ENCODE results near the gene PLXNA3. TPM values are rescaled to one million over a fixed set of nuclear protein-coding genes. Genes with fewer than 3 reads are reported as not detected.

Gene PLXNA3
- total RNA-seq, 1 donor from 2014 or later = 57.2 TPM

DNA sequence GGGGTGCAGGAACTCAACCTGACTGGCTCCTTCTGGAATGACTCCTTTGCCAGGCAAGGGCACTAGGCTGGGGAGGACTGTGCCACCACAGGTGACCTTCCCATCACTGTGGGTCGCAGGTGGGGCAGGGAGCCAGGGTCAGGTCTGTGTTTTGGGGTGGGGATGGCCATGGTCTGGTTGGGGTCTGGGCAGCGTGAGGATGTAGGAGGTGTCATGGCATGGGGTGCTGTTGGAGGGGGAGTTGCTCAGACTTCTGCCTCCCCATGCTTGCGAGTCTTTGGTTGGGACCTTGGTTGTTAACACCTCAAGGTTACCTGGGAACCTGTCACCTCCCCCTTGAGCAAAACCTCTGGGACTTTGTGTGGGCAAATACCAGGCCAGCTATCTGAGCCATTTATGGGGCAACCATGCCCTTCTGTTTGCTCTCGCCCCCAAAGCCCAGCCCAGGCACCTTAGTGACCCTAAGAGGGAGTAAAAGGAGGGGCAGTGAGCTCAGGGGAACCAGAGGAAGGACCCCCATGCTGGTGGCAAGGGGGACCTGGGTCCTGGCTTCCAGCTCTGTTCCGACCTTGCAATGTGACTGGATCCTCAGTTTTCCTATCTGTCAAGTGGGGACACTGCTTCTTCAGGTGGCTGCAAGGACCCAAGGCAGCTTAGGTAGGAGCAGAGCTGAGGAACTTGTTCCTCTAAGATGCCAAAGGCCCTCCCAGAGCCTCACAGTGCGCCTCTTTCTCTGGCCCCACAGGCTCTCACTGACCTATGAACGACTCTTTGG, 23.5 kb upstream of the PLXNA3 start:
- DNase-seq (ENCODE audit: low spot score) = no peak

DNA sequence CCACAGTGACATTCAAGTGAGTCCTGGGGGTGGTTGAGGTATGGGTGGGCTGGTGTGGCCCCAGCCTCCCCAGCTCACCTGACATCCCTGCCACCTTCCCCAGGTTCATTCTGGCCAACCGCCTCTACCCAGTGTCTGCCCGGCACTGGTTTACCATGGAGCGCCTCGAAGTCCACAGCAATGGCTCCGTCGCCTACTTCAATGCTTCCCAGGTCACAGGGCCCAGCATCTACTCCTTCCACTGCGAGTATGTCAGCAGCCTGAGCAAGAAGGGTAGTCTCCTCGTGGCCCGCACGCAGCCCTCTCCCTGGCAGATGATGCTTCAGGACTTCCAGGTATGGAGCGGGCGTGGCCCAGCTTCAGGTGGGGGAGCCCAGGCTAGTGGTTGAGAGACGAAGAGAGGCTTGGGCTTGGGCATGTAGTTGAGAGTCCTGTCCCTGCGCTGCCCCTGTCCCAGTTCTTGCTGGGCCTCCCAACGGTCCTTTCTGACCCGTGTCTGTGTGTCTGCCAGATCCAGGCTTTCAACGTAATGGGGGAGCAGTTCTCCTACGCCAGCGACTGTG, 22.8 kb upstream of the PLXNA3 start:
- DNase-seq (ENCODE audit: low spot score) = no peak

DNA sequence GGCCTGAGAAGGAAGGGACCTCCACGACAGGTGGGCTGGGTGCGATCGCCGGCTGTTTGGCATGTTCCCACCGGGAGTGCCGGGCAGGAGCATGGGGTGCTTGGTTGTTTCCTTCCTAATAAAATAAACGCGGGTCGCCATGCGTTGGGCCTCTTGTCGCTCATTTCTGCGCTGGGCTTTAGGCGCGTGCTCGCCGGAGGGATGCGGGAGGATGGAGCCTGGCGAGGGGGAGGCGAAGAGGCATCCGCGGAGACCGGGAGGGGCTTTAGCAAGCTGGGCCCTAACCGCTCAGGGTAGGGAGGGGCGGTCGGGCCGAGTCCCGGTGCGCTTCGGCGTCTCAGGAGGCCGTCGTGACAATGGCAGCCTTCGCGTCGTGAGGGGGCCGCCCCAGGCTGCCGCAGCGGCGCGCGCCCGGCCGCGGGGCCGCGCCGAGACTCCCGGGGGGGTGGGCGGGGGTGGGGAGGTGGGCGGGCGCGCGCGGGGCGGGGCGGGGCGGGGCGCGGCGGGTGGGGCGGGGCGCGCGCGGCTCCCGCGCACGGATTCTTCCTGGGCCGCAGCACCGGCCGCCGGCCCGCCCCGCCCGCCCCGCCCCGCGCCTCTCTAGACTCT, 21.6 kb upstream of the PLXNA3 start:
- DNase-seq (ENCODE audit: low spot score) = no peak

DNA sequence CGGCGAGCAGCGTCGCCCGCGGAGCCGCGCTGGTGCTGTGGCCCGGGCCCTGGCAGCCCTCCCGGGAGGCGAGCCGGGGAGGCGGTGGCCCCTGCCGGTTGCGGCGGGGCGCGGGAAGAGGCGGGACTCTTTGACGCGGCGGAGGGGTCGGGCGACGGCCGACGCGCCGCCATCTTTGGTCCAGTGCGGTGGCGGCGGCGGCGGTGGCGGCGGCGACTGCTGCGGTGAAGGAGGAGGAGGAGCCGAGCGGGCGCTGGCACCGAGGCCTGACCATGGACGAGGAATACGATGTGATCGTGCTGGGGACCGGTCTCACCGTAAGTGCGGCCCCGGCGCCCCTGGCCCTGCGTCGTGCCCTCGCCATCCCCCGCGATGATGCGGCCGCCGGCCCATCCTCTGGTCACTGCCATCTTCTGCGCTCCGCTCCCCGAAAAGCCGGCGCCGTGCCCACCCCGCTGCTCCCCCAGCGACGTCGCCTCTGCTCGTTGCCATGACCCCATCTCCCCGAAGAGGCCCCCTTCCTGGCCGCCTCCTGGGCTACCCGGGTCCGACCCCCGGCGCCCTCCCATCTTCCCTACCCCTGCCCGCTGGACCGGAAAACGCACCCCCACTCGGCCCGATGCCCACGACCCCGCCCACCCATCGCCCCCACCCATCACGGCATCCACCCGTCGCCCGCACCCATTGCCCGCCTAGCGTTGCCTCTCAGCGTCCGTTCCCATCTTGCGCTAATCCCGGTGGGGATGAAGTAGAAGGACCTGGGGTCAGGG, 20.9 kb upstream of the PLXNA3 start, which contains the start of gene GDI1:
Gene GDI1 (plus strand): TSS at position 172 of the 770 bp plus-strand sequence. CDS start 101 bp downstream, at position 273.
- DNase-seq (ENCODE audit: low spot score) = no peak

DNA sequence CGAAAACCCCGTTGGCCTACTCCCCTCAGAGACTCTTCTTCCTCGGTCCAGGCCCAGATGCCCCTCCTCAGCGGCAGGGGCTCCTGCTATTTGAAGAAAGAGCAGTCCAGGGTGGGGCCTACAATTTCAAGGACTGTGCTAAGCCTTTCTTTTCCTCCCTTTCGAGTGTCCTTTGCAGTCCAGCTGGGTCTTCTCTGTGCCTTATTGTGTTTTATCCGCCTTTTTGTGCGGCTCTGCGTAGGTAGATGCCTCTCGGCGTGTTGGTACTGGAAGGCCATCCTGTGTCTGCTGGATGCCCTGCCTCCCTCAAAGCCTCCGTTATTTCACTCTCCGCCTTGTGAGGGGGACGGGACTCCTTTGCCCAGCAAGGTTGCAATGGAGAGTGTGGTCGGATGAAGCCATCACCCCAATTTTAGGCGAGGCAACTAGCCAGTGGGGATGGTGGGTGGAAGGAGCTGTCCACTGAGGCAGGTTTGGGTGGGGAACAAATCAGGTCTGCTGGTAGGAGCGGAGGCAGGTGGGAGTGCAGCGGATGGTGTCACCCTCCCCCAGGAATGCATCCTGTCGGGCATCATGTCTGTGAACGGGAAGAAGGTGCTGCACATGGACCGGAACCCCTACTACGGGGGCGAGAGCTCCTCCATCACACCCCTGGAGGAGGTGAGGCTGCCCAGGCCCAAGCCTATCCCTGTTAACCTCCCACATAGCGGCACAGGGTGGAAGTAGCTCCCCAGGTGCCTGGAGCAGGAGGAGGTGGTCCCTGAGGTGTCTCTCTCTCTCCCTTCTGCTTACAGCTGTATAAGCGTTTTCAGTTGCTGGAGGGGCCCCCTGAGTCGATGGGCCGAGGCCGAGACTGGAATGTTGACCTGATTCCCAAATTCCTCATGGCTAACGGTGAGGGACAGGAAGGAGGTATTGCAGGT, 19.8 kb upstream of the PLXNA3 start:
- no peak for DNase-seq (ENCODE audit: low spot score)

DNA sequence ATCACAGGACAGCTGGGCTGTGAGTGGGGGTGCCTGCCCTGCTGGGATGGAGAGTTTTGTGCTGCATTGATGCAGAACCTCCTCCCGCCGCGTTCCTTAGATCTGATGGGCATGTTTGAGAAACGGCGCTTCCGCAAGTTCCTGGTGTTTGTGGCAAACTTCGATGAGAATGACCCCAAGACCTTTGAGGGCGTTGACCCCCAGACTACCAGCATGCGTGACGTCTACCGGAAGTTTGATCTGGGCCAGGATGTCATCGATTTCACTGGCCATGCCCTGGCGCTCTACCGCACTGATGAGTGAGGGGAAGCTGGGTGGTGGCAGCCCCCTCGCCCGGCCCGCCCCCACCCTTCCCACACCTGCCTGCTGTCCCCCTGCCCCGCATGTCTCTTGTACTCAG, 18.2 kb upstream of the PLXNA3 start:
- no peak for DNase-seq (ENCODE audit: low spot score)

DNA sequence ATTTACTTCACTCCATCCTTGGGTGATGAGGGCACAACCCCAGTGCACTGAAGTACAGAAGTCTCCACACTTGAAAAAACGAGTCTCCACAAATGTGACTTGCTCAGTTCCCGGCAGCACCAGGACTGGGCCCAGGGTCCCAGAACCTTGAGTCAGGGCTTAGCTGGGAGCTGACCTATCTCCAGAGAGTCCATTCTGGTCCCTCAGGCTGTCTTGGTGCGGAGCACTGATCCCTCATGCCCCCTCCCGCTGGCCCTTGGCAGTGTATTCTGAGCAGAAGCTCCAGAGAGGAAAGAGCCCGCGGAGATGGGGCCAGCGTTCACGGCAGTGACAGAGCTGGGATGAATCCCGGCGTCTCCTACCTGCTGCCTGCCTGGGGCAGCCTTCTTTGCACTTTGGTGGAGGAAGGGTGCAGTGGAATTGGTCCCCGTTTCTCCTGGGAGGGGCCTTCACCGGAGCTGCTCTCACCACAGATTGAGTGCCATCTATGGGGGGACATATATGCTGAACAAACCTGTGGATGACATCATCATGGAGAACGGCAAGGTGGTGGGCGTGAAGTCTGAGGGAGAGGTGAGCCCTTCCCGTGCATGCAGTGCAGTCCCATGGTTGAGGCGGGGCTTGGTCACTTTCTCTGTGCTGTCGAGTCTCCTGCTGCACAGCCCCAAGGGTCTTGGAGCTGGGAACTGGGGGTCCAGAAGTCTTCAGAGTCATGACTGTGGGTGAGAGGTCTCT, 17.3 kb upstream of the PLXNA3 start:
- no peak for DNase-seq (ENCODE audit: low spot score)

DNA sequence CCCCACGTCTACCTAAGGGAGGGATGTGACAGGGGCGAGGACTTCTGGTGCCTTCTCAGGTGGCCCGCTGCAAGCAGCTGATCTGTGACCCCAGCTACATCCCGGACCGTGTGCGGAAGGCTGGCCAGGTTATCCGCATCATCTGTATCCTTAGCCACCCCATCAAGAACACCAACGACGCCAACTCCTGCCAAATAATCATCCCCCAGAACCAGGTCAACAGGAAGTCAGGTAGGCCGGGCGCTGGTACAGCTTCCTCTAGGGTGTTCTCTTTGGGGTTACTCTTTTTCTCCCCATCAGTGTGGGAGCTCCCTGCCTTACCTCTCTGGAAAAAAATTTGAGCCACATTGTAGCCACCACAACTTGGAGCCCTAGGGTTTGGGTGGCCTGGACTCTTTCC, 16.5 kb upstream of the PLXNA3 start:
- DNase-seq (ENCODE audit: low spot score) = no peak

DNA sequence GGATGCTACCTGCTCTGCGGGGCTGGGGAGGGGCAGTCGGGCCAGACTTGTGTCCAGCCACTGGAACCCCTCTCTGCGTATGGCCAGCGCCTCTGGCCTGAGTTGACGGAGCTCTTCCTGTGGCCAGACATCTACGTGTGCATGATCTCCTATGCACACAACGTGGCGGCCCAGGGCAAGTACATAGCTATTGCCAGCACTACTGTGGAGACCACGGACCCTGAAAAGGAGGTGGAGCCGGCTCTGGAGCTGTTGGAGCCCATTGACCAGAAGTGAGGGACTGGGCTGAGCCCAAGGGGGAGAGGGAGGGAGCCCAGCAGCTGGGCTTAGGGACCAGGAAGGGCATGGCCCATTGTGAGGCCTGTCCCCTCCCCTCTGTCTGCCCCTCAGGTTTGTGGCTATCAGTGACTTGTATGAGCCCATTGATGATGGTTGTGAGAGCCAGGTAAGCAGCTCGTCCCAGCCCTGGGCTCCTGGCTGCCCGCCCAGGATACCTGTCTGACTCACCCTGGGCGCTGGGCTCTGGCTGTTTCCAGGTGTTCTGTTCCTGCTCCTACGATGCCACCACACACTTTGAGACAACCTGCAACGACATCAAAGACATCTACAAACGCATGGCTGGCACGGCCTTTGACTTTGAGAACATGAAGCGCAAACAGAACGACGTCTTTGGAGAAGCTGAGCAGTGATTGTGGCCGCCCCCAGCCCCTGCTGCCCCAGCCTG, 15.9 kb upstream of the PLXNA3 start:
- no peak for DNase-seq (ENCODE audit: low spot score)

DNA sequence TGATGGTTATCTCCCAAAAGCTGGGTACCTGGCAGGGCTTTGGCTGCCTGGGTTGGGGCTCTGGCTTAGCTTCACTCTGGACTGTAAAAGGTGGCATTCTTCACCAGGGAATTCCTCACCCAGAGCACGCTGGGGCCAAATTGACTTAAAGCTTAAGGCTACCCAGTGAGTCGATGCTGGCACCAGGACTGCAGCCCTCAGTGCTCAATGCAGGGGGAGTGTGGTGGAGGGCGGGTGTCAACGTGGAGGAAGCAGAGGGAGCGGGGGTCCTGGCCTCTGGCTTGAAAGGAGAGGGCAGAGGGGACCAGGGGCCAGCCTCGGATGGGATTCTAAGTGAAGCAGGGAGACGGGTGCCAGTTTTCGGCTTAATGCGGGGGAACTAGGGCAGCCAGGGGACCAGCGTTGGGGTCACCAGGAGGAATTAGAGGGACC, 14.6 kb upstream of the PLXNA3 start:
- DNase-seq (ENCODE audit: low spot score) = no peak

DNA sequence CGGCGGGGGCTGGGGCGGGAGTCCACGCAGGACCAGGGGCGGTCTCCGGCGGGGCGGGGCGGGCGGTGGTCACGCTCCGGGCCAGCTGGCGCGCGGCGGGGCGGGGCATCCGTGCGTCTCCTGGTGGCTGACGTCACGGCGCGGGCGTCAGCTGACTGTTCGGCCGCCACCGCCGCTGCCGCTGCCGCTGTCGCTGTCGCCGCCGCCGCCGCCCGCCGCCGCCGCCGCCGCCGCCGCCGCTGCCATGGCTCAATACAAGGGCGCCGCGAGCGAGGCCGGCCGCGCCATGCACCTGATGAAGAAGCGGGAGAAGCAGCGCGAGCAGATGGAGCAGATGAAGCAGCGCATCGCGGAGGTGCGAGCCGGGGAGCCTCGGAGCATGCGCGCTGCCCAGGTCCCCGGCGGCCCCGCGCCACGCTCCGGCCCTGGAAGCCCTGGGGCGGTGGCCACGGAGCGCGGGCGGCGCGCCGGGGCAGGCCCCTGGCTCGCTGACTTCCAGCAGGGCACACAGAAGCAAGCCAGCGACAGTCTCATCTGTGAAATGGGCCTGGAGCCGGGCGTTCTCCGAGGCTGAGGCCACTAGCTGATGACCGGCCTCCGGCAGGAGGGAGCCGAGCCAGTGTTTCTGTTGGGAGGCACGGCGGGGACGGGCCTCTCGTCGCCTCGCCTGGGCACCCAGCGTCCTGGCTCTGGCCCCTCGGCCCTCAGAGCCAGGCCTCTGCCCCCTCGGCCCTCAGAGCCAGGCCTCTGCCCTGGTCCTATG, 13.9 kb upstream of the PLXNA3 start, which contains the start of gene FAM50A:
Gene FAM50A (plus strand): TSS at position 150 of the 763 bp plus-strand sequence. CDS start 95 bp downstream, at position 245.
- no peak for DNase-seq (ENCODE audit: low spot score)

DNA sequence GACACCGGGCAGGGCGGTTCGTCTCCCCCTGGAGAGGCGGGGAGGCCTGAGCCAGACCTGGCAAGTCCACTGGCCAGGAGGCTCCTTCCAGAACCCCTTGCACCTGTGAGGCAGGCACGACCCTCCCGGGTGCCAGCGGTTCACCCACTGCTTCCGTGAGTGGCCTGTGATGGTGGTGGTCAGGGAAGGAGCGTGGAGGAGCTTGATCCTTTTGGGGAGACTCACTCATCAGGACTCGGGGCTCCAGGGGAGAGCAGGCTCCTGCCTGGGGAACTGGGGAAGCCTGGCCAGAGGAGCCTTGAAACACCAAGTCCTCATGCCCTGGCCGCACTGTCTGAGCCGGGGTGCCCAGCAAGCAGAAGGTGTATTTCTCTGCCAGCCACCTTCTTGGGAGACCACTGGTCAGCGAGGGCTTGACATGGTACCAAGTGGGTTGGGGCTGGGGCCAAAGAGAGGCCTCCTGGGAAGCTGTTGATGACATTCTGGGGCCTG, 13.3 kb upstream of the PLXNA3 start:
- DNase-seq (ENCODE audit: low spot score) = no peak

DNA sequence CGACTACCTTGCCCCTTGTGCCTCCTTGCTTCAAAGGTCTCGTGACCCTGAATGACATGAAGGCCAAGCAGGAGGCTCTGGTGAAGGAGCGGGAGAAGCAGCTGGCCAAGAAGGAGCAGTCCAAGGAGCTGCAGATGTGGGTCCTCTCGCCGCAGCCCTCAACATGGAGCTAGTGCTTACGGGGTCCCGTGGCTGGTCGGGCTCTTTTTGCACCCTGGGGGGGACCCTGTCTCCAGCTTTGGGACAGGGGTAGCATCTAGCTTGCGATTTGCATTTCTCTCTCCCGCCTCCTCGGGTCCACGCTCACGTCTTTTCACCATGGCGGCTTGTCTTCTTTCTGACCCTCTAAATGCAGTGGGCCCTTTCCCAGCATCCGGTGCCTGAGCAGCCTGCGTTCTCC, 12.3 kb upstream of the PLXNA3 start:
- no peak for DNase-seq (ENCODE audit: low spot score)

DNA sequence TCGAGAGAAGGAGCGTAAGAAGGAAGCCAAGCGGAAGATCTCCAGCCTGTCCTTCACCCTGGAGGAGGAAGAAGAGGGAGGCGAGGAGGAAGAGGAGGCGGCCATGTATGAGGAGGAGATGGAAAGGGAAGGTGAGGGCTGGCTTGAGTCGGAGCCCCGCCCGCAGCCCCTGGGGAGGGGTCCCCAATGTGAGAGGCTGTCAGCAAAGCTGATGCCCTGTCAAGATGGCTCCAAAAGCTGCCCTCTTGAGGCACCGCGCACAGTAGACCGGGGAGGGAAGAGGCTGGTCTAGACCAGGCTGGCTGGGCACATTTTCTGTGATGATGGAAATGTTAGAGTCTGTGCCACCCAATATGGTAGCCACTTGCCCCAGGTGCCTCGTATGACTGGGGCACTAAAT, 11.7 kb upstream of the PLXNA3 start:
- no peak for DNase-seq (ENCODE audit: low spot score)

DNA sequence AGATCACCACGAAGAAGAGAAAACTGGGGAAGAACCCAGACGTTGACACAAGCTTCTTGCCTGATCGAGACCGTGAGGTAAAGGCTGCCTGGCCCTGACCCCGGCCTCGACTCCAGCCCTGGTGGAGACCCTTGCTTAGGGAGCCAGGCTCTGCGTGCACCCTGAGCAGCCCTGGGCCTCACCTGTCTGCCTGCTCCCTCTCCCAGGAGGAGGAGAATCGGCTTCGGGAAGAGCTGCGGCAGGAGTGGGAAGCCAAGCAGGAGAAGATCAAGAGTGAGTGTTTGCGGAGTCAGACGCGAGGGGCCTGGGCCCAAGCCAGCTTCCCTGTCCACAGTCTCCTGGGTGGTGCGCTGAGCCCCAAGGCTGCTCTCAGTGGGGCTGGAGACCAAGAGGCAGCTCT, 9.6 kb upstream of the PLXNA3 start:
- no peak for DNase-seq (ENCODE audit: low spot score)

DNA sequence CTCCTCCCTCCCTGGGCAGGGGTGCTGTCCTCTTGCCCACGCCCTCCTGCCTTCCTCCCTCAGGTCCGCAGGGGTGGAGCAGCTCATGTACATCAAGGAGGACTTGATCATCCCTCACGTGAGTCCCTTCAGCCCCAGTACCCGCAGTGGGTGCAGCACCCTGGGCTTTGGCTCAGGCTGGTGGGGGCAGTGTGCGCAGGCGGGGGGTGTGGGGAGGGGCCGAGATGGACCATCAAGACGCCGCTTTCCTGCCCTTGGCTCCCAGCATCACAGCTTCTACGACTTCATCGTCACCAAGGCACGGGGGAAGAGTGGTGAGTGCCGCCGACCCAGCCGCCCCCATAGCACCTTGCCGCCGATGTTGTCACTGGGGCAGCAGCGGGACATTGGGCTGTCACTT, 8.5 kb upstream of the PLXNA3 start:
- no peak for DNase-seq (ENCODE audit: low spot score)

DNA sequence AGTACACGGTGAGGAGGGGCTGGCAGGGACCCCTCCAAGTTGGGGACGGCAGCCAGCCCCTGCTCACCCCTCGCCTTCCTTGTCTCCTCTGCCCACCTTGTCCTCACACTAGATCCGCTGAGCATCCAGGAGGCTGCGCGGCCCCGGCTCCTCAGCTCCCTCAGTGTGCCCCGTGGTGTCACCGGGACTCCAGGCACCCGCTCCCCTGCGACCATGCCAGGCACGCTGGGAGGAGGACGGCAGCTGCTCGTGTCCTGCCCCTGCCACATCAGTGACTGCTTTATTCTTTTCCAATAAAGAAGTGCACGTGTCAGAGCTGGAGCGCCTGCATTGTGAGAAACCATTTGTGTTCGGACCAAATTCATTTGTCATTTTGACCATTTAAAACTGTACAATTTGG, 7.8 kb upstream of the PLXNA3 start:
- no peak for DNase-seq (ENCODE audit: low spot score)

DNA sequence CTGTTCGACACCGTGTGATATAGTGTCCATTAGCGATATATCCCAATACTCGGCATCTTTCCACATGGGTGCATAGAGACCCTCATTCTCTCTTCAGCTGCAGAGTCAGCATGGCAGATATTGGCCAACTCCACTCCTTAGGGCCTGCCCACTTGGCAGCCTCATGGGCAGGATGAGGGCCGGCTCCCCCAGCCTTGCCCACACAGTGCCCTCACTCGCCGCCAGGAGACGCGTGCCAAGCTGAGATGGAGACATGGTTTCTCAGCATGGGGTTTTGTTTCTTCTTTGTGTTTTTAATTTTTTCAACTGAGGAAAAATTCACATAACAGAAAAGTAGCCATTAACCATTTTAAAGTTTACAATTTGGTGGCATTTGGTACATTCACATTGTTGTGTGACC, 5.3 kb upstream of the PLXNA3 start:
- DNase-seq (ENCODE audit: low spot score) = no peak
